ENCODE measurements around the gene ZNF460.

DNA sequence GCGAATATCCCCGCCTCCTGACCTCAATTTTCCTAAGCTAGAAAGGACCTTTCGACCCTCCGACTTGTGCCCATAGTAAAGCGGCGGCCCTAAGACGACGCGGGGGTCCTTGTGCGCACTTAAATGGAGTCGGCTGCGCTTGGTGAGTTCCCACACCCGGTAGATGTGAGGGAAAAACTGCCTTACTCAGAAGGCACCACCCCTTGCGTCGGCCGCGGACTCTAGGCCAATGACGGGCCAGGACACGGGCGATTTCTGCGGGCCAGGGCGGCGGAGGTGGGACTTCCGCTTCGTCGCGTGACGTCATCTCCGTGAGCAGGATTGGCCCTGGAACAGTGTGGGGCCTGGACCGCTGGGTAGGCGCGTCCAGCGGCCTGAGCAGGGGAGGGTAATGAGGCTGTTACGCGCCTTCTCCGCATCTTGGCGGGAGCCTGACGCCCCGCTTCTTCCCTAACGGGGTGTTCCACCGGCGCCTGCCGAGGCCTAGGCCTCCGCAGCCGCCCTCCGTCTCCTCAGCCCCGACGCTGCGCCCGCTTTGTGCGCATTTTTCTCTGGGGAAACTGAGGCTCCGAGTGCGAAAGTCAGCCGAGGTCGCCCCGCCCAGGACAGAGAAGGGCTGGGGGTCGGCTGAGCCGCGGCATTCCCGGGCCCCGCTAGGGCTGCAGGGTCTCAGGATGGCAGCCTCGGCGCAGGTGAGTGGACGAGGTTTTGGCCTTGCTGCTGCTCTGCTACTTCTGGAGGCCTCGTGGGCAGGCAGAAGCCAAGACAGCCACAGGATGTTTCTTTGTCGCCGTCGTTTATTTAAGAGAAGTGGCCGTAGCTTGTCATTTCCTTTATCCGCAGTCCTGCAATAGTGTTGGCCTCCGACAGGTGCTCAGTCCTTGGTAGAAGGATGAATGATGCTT lies 40.1 kb downstream of the ZNF460 start, which contains the start of gene ZNF543:
- TF ChIP-seq, protein P1, sequence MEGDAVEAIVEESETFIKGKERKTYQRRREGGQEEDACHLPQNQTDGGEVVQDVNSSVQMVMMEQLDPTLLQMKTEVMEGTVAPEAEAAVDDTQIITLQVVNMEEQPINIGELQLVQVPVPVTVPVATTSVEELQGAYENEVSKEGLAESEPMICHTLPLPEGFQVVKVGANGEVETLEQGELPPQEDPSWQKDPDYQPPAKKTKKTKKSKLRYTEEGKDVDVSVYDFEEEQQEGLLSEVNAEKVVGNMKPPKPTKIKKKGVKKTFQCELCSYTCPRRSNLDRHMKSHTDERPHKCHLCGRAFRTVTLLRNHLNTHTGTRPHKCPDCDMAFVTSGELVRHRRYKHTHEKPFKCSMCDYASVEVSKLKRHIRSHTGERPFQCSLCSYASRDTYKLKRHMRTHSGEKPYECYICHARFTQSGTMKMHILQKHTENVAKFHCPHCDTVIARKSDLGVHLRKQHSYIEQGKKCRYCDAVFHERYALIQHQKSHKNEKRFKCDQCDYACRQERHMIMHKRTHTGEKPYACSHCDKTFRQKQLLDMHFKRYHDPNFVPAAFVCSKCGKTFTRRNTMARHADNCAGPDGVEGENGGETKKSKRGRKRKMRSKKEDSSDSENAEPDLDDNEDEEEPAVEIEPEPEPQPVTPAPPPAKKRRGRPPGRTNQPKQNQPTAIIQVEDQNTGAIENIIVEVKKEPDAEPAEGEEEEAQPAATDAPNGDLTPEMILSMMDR (IDR thresholded peaks at IDR 0.05) = peak in 1 of 3 experiments; percentile 23
- peak in 1 of 2 donors; percentile 25 for TF ChIP-seq POLR2A (IDR thresholded peaks at IDR 0.05)
